ENCODE measurements around the gene SORL1.

GRCh38 chr11:121441521-121441920 is 10.6 kb upstream of the SORL1 start:
- TF ChIP-seq EZH2 (IDR thresholded peaks at IDR 0.05; ENCODE audit: low read depth) (no peak), CTCF (conservative IDR thresholded peaks at IDR 0.05) (no peak)
